Osteoblast (primary cell): ENCODE data around the gene PARP2. TPM values are rescaled to one million over a fixed set of nuclear protein-coding genes. Genes with fewer than 3 reads are reported as not detected.

Experiments
- DNase-seq: peaks from one replicate; pipeline ENCODE4 v3.0.0; 2011; ENCODE audit warnings: low spot score, mixed read lengths; ENCODE audit not compliant: insufficient read length; ENCODE audit errors: missing footprints
- H2AFZ ChIP-seq: 2 replicates; pipeline ENCODE4 v1.6.0; 2011; ENCODE audit warnings: mild to moderate bottlenecking, low read length
- H3K27ac ChIP-seq: 2 replicates; pipeline ENCODE4 v1.5.1; 2011; ENCODE audit warnings: mild to moderate bottlenecking, low read depth, low read length, moderate library complexity
- H3K27me3 ChIP-seq: 2 replicates; pipeline ENCODE4 v1.6.0; 2012; ENCODE audit warnings: mild to moderate bottlenecking, control low read depth, inconsistent platforms, low read length, moderate library complexity; ENCODE audit not compliant: insufficient read depth
- H3K36me3 ChIP-seq: 2 replicates; pipeline ENCODE4 v1.5.1; 2011; ENCODE audit warnings: mild to moderate bottlenecking, low read length, control low read depth, moderate library complexity; ENCODE audit not compliant: insufficient read depth
- H3K4me1 ChIP-seq: 2 replicates; pipeline ENCODE4 v1.5.1; 2011; ENCODE audit warnings: mild to moderate bottlenecking, low read length, control low read depth, moderate library complexity; ENCODE audit not compliant: insufficient read depth
- H3K4me2 ChIP-seq: 2 replicates; pipeline ENCODE4 v1.6.0; 2011; ENCODE audit warnings: mild to moderate bottlenecking, low read length; ENCODE audit not compliant: insufficient read depth
- H3K4me3 ChIP-seq: fragments of 200-600 bp; sonication (generic); 3 replicates; pipeline ENCODE4 v1.5.1; 2012; ENCODE audit warnings: mild to moderate bottlenecking, low read length, inconsistent platforms; ENCODE audit not compliant: insufficient read depth
- H3K79me2 ChIP-seq: 2 replicates; pipeline ENCODE4 v1.6.0; 2012; ENCODE audit warnings: mild to moderate bottlenecking, low read length, control low read depth, inconsistent platforms; ENCODE audit not compliant: insufficient read depth
- H3K9me3 ChIP-seq: 2 replicates; pipeline ENCODE4 v1.5.1; 2011; ENCODE audit warnings: low read depth, low read length, control low read depth
- H4K20me1 ChIP-seq: 2 replicates; pipeline ENCODE4 v1.6.0; 2012; ENCODE audit warnings: mild to moderate bottlenecking, low read length, control low read depth; ENCODE audit not compliant: insufficient read depth
- CTCF ChIP-seq: IDR thresholded peaks from 2 replicates; pipeline ENCODE4 v1.5.1; 2011; ENCODE audit warnings: mild to moderate bottlenecking, low read depth, low read length, moderate library complexity; ENCODE audit errors: extremely low read depth
- total RNA-seq: library from RNA; depleted of rRNA; stranded (reverse); fragments of >200 nt; gene quantifications from 2 replicates; pipeline ENCODE4 v1.2.3, GENCODE V29; 2012

The PARP2 gene
- total RNA-seq, 1 donor, result 5.8 TPM

- no peak for DNase-seq
- H3K4me2 ChIP-seq, result no peak overlapping the region
- H2AFZ ChIP-seq, result no peak overlapping the region
- H3K4me1 ChIP-seq, result no peaks in the 10 kb centered on the region
- no peak for TF ChIP-seq CTCF
- H4K20me1 ChIP-seq, result no peaks in the 10 kb centered on the region
- H3K27ac ChIP-seq, result no peak overlapping the region
- H3K79me2 ChIP-seq, result no peaks in the 10 kb centered on the region
- H3K27me3 ChIP-seq, result no peaks in the 10 kb centered on the region
- no peak overlapping the region for H3K4me3 ChIP-seq
- no peaks in the 10 kb centered on the region for H3K9me3 ChIP-seq
- H3K36me3 ChIP-seq, result peaks cover 88% of the 10 kb centered on the region
These were observed 42.9 kb downstream of the PARP2 start for GRCh38 chr14:20386276-20386855.

DNA sequence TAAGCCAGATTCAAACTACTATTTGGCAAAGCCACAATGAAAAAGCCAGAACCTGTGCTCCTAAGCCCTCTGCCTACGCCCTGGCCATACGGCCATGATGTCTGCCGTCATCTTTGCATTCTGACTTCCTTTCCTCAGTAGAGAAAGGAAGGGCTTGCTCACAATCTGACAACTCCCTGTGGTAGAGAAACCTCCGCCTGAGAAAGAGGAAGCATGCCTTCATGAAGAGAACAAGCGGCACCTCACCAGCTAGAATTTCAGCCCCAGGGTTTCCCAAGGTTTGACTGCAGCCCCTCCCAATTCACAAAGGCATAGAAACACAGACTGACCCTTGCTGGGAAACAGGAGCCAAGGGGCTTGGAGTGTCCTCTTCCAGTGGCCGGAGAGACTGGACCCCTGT is 44.1 kb downstream of the PARP2 start:
- no peaks in the 10 kb centered on the region for H3K79me2 ChIP-seq
- no peaks in the 10 kb centered on the region for H3K4me1 ChIP-seq
- no peak overlapping the region for H2AFZ ChIP-seq
- H3K4me3 ChIP-seq, result no peak overlapping the region
- no peak overlapping the region for H3K27ac ChIP-seq
- no peak for DNase-seq
- no peak overlapping the region for H3K4me2 ChIP-seq
- H4K20me1 ChIP-seq, result no peaks in the 10 kb centered on the region
- no peaks in the 10 kb centered on the region for H3K27me3 ChIP-seq
- no peaks in the 10 kb centered on the region for H3K9me3 ChIP-seq
- H3K36me3 ChIP-seq, result peaks cover 88% of the 10 kb centered on the region
- no peak for TF ChIP-seq CTCF

GRCh38 chr14:20388159-20388558 is 44.7 kb downstream of the PARP2 start:
- Histone ChIP-seq H3K27ac (no peak overlapping the region), H3K36me3 (peaks cover 87% of the 10 kb centered on the region)
- no peak for TF ChIP-seq CTCF

DNA sequence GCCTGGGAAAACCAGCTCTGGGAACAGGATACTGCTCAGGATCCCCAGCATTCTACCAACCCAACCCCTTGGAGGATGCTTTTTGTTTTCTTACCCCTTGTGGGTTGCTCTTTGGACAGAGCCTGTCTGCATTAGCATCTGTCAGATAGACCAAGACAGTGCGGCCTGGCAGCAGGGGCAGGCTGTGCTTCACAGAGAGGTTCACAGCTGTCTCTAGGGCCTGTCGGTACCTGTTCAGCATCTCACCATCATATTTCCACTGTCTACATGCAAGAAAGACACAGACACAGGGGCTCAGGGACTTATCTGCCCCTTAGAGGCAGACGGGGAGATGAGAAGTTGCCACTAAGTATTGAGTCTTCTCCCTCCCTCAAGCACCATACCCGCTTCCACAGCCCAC is 48.1 kb downstream of the PARP2 start:
- H3K4me3 ChIP-seq, result no peak overlapping the region
- H4K20me1 ChIP-seq, result no peaks in the 10 kb centered on the region
- no peaks in the 10 kb centered on the region for H3K9me3 ChIP-seq
- H2AFZ ChIP-seq, result no peak overlapping the region
- TF ChIP-seq CTCF, result no peak
- H3K36me3 ChIP-seq, result peaks cover 75% of the 10 kb centered on the region
- no peaks in the 10 kb centered on the region for H3K4me1 ChIP-seq
- H3K27ac ChIP-seq, result no peak overlapping the region
- H3K79me2 ChIP-seq, result no peaks in the 10 kb centered on the region
- H3K27me3 ChIP-seq, result no peaks in the 10 kb centered on the region
- H3K4me2 ChIP-seq, result no peak overlapping the region
- no peak for DNase-seq

More at GRCh38 chr14:20388159-20388558, 44.7 kb downstream of the PARP2 start:
- H3K9me3 ChIP-seq, result no peaks in the 10 kb centered on the region
- H4K20me1 ChIP-seq, result no peaks in the 10 kb centered on the region
- DNase-seq, result no peak
- no peak overlapping the region for H3K4me2 ChIP-seq
- H3K4me3 ChIP-seq, result no peak overlapping the region
- no peak overlapping the region for H2AFZ ChIP-seq
- H3K4me1 ChIP-seq, result no peaks in the 10 kb centered on the region
- no peaks in the 10 kb centered on the region for H3K79me2 ChIP-seq
- H3K27me3 ChIP-seq, result no peaks in the 10 kb centered on the region
